HG03571 (cell line): Measurements from ENCODE around the gene ARHGEF16.

Source experiments
- ATAC-seq: cut with Tn5 transposase; IDR thresholded peaks from one replicate; pipeline ENCODE4 v1.9.1; 2021; ENCODE audit not compliant: unreplicated experiment

Gene ARHGEF16

GRCh38 chr1:3466366-3467075, 12.1 kb downstream of the ARHGEF16 start:
- ATAC-seq, result no peak

- no peak for ATAC-seq
Observed at GRCh38 chr1:3467096-3468036, 12.9 kb downstream of the ARHGEF16 start.

- ATAC-seq, result no peak
Observed at GRCh38 chr1:3468236-3469103, 14.0 kb downstream of the ARHGEF16 start.

- no peak for ATAC-seq
Observed at GRCh38 chr1:3469104-3469848, 14.8 kb downstream of the ARHGEF16 start.

DNA sequence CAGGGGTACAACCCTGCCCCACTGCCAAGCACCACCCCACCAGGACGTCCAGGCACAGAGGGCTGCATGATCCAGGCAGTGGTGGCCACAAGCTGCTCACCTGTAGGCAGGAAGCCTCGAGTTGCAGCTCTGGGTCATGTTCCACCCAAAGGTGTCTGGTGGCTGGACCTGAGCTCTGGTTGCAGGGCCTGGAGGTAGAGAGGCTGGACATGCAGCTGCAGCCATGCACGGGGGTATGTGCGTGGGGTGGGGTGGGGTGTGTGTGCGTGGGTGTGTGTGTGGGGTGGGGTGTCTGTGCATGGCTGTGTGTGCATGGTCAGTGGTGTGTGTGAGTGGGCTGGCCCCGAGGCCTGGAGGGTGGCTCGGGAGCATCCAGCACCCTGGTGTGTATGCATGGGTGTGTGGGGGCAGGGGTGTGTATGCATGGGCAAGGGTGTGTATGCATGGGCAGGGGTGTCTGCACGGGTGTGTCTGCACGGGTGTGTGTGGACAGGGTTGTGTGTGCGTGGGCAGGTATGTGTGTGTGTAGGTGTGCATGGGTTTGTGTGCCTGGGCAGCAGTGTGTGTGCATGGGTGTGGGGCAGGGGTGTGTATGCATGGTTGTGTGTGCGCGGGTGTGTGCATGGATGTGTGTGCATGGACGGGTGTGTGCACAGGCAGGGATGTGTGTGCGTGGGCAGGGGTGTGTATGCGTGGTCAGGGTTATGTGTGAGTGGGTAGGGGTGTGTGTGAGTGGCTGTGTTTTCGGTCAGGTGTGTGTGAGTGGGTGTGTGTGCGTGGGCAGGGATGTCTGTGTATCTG, 15.6 kb downstream of the ARHGEF16 start:
- no peak for ATAC-seq

- ATAC-seq, result no peak
Observed at GRCh38 chr1:3470650-3471355, 16.3 kb downstream of the ARHGEF16 start.

- no peak for ATAC-seq
Observed at GRCh38 chr1:3471356-3472087, 17.1 kb downstream of the ARHGEF16 start.

DNA sequence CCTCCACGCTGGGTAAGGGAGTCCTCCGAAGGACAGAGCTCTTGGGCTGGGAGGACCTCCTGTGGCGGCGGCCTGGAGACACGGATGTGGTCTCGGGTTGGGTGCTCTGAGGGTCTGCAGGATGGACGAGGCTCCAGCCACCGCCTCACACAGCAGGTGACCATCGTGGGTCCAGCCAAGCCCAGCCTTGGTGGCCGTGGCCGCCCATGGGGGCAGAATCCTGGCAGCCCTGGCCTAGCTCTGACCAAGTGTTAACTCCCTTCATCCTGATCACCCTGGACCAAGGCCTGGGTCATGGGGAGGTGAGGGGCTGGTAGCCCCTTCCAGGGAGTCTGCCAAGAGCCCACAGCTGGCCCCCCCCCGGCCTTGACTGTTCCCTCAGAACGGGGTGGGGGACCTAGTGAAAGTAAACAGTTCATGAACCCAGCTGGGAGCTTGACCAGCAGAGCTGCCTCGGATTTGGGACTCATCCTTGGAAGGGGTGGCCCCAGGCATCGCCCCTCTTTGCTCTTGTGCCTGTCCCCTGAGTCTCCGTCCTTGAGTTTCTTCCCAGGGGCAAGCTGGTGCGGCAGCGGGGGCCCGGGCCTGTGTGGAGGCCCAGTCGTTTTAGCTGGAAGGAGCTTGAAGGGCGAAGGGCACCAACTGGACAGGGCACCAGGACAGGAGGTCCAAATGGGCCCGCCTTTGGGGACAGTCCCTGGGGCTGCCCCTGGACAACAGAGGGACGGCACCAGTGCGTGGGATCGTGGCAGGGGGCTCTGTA, 17.8 kb downstream of the ARHGEF16 start:
- no peak for ATAC-seq

GRCh38 chr1:3472906-3473305, 18.4 kb downstream of the ARHGEF16 start:
- no peak for ATAC-seq

DNA sequence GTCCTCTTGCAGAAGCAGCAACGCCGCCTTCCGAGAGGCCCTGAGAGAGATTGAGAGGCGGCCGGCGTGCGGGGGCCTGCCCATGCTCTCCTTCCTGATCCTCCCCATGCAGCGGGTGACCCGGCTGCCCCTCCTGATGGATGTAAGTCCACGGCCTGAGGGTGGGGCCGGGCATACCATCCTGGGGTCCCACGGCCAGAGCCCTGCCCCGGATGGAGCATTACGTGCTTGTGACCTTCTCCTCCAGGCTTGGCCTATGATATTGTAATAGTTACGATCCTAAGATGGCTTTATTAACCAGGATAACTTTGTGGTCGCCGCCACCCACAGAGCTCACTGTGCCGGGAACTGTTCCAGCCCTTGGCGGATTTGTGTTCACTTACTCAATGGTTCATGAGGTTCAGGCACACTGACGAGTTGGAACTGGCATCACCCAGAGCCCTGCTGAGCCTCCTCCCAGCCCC, 18.9 kb downstream of the ARHGEF16 start:
- no peak for ATAC-seq

DNA sequence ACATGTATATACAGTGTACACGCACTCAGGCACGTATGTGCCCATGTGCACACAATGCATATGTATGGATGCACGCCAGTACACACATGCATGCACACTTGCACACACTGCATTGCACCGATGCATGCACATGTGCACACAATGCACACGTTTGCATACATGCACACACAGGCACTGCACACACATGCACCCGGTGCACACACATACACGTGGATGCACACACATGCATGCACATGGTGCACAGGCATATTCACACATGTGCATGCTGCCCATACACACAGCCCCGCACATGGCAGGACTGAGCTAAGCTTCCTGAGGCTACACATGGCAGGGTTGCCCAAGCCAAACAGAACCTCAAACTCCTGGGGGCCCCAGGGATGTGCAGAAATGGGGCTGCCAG, 19.6 kb downstream of the ARHGEF16 start:
- no peak for ATAC-seq

GRCh38 chr1:3474421-3474820, 20.0 kb downstream of the ARHGEF16 start:
- ATAC-seq, result no peak

- no peak for ATAC-seq
Observed at GRCh38 chr1:3475839-3476573, 21.5 kb downstream of the ARHGEF16 start.

DNA sequence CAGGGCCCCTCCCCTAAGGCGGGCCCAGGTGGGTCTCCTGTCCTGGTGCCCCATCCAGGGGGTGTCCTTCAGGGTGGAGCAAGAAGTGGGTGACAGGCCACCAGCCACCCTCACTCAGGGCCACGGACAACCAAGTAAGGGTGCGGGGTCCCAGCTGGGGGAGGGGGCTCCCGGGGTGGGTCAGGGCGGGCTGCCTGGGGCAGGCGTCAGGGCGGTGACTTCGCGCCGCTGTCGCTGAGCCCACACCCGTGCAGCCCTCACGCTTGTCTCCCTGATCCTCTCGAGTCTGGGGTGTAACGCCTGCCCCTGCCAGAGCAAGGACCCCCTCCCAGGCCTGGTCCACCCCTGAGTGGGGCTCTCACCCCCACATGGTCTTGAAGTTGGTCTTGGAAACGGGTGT, 22.2 kb downstream of the ARHGEF16 start:
- ATAC-seq, result no peak

DNA sequence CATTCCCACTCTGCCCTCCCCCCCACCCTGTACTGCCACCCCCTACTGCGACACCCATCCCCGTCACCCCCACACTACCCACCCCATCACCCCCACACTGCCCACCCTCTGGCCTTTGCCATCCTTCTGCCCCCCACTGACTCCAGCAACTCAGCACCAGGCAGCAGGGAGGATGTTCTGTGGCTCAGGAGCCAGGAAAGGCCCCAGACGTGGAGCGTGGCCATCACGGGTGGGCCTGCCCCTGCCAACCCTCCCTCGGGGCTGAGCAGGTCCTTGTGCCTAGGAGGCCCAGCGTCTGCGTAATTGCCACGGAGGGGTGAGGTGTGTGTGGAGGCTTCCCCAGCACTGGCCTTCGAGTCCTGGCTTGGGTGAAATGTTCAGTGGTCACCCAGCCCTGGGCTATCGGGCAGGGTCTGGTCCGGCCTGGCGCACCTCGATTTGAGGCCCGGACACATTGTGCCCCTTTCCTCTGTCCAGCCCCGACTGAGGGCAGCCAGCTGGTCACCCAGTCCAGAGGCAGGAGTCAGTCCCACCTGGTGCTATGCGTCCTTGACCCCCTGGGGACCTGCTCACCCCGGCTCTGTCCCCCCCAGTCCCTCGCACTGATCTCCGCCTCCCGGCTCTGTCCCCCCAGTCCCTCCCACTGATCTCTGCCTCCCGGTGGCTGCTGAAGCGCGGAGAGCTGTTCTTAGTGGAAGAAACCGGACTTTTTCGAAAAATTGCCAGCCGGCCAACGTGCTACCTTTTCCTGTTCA, 23.0 kb downstream of the ARHGEF16 start:
- no peak for ATAC-seq

GRCh38 chr1:3478187-3478586, 23.7 kb downstream of the ARHGEF16 start:
- ATAC-seq, result no peak
